Neural crest cell (in vitro differentiated cells): ENCODE results near the gene MYL2. TPM values are rescaled to one million over a fixed set of nuclear protein-coding genes. Genes with fewer than 3 reads are reported as not detected.
A peak's percentile ranks its signal among the peaks of the same experiment; 100 is the strongest.

Experiments
- DNase-seq: peaks from one replicate; pipeline ENCODE4 v3.0.0; 2021; ENCODE audit warnings: low read depth, mixed read lengths, low spot score
- H3K27ac Mint-ChIP-seq: one replicate; pipeline ENCODE4 v1.8.0; 2021; ENCODE audit warnings: mild to moderate bottlenecking, mixed read lengths; ENCODE audit not compliant: unreplicated experiment
- H3K27me3 Mint-ChIP-seq: 2 replicates; pipeline ENCODE4 v1.8.0; 2021; ENCODE audit warnings: low read depth, mild to moderate bottlenecking, mixed read lengths
- H3K36me3 Mint-ChIP-seq: 2 replicates; pipeline ENCODE4 v1.8.0; 2021; ENCODE audit warnings: low read depth, mild to moderate bottlenecking, mixed read lengths
- H3K4me1 Mint-ChIP-seq: 2 replicates; pipeline ENCODE4 v1.8.0; 2021; ENCODE audit warnings: mixed read lengths
- H3K4me3 Mint-ChIP-seq: one replicate; pipeline ENCODE4 v1.8.0; 2021; ENCODE audit warnings: mild to moderate bottlenecking, mixed read lengths
- H3K9me3 Mint-ChIP-seq: 2 replicates; pipeline ENCODE4 v1.8.0; 2021; ENCODE audit warnings: mixed read lengths
- total RNA-seq: library from RNA; stranded (reverse); gene quantifications from 2 replicates; pipeline ENCODE4 v1.2.1, GENCODE V29; 2021
- TF ChIP-seq, protein P1 (sequence below): fragments of 200-600 bp; sonication (generic); conservative IDR thresholded peaks from 2 replicates; pipeline ENCODE4 v1.5.0; 2021; ENCODE audit warnings: antibody characterized with exemption, mild to moderate bottlenecking

Gene MYL2
- total RNA-seq, 1 donor from 2014 or later = not detected

DNA sequence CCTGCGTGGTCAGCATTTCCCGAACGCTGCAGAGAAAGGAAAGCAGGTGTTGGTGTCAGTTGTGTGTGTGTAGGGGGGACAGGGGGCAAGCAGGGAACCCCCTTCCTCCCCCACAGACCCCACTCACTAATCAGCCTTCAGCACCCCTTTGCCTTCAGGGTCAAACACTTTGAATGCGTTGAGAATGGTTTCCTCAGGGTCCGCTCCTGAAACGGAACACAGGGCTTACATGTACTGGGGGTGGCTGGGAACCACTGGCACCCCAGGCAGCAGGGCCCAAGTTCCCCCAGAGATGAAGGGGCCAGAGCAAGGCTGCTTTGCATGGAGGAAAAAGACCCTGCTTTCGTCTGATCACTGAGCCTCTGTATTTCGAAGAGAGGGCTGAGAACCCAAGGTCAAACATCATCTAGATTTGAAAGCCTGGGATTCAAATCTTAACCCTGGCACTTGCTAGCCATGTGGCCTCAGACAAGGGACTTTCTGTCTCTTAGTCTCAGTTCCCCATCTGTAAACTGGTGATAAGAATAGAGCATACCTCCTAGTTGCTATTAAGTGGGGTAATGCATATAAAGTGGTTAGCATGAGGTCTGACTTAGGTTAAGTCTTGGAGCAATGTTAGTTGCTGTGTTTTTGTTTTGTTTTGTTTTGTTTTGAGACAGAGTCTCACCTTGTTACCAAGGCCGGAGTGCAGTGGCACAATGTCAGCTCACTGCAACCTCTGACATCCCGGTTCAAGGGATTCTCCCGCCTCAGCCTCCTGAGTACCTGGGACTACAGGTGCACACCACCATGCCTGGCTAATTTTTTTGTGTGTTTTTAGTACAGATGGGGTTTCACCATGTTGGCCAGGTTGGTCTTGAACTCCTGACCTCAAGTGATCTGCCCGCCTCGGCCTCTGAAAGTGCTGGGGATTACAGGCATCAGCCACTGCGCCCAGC, 7.0 kb downstream of the MYL2 start:
- Mint-ChIP-seq H3K36me3 (no peaks in the 10 kb centered on the region), H3K27me3 (peaks cover 12% of the 10 kb centered on the region), H3K4me3 (no peak overlapping the region), H3K27ac (peak overlapping the region; percentile 43), H3K4me1 (no peaks in the 10 kb centered on the region), H3K9me3 (no peaks in the 10 kb centered on the region)
- no peak for DNase-seq
- TF ChIP-seq, protein P1, sequence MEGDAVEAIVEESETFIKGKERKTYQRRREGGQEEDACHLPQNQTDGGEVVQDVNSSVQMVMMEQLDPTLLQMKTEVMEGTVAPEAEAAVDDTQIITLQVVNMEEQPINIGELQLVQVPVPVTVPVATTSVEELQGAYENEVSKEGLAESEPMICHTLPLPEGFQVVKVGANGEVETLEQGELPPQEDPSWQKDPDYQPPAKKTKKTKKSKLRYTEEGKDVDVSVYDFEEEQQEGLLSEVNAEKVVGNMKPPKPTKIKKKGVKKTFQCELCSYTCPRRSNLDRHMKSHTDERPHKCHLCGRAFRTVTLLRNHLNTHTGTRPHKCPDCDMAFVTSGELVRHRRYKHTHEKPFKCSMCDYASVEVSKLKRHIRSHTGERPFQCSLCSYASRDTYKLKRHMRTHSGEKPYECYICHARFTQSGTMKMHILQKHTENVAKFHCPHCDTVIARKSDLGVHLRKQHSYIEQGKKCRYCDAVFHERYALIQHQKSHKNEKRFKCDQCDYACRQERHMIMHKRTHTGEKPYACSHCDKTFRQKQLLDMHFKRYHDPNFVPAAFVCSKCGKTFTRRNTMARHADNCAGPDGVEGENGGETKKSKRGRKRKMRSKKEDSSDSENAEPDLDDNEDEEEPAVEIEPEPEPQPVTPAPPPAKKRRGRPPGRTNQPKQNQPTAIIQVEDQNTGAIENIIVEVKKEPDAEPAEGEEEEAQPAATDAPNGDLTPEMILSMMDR = no peak

DNA sequence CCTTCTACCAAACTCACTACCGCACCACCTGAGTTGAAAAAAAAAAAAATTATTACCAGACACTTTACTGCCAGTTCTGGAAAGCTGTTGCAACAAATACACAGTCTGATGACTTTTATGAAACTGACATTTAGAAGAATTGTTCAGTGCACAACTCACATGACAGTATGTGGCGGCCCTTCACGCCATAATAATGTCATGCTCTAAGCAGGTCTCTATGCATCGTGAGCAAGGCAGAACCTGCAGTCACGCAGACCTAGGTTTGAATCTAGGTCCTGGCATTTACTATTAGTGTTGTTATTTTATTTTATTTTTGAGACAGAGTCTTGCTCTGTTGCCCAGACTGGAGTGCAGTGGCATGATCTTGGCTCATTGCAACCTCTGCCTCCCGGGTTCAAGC, 8.1 kb downstream of the MYL2 start:
- Mint-ChIP-seq H3K27me3 (peaks cover 8% of the 10 kb centered on the region), H3K9me3 (no peaks in the 10 kb centered on the region), H3K27ac (no peak overlapping the region), H3K36me3 (no peaks in the 10 kb centered on the region), H3K4me1 (peaks cover 6% of the 10 kb centered on the region), H3K4me3 (no peak overlapping the region)
- DNase-seq = no peak
- TF ChIP-seq, protein P1 = no peak

DNA sequence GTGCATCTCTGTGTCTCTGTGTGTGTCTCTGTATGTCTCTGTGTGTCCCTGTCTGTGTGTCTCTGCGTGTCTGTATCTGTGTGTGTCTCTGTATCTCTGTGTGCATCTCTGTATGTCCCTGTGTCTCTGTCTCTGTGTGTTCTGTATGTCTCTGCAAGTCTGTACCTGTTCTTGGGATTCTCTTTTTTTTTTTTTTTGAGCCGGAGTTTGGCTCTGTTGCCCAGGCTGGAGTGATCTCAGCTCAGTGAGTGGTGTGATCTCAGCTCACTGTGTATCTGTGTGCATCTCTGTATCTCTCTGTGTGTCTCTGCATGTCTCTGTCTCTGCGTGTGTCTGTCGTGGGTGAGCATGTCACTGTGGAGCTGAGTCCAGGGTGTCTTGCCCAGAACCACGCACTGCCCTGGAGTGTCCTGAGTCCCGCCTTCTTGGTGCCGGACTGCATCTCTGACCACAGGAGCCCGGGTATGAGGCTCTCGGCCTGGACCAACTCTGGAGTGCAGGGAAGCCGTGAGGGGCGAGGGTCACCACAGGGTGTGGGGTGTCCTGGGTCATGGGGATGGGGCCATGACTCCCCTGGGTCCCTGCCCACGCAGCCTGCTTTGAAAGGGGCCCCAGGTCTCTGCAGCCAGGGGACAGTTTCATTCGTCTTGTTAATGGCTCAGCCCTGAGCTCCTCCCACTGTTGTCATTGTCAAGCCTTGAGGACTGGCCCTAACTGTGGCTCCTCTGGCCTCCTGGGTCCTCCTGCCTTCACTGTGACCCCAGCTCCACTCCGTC, 11.8 kb downstream of the MYL2 start:
- Mint-ChIP-seq H3K27ac (no peak overlapping the region), H3K4me1 (peaks cover 6% of the 10 kb centered on the region), H3K9me3 (peaks cover 3% of the 10 kb centered on the region), H3K36me3 (no peaks in the 10 kb centered on the region), H3K27me3 (peaks cover 10% of the 10 kb centered on the region), H3K4me3 (no peak overlapping the region)
- TF ChIP-seq, protein P1 = no peak
- no peak for DNase-seq

DNA sequence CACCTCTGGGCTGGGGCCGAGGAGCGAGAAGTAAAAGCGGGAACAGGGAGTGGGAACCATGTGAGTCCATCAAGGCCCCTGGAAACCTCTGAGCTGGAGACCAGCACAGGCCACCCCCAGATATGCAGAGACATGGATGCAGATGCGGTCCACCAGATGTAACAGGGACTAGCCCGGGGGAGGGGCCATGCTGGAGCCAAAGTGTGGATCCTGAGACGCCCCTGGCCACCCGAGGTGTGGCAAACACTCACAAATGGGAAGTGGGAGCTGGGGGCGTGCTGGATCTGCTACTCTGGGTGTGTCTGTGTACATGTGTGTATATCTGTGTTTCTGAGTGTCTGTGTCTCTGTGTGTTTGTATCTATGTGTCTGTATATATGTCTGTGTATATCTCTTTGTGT, 12.8 kb downstream of the MYL2 start:
- DNase-seq = no peak
- H3K4me3 Mint-ChIP-seq = no peak overlapping the region
- H3K36me3 Mint-ChIP-seq = no peaks in the 10 kb centered on the region
- TF ChIP-seq, protein P1 = no peak
- no peak overlapping the region for H3K27ac Mint-ChIP-seq
- peaks cover 6% of the 10 kb centered on the region for H3K4me1 Mint-ChIP-seq
- peaks cover 3% of the 10 kb centered on the region for H3K9me3 Mint-ChIP-seq
- H3K27me3 Mint-ChIP-seq = peaks cover 13% of the 10 kb centered on the region

DNA sequence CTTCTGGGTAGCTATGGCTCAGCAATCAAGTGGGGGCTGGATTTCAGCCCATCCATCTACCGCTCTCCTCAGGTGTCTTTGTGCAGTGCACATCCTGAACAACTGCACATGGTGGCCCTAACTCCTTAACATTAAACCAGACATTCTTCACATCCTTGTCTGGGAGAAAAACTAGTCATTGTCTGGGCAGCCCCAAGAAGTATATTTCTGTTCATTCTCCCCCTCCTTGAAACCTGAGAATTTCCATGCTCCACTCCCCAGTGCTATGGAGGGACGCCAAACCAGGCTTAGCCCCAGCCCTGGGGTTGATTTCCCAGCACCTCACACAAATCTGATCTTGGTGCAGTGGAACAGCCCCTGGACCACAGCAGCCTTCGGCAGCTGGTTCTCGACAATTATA, 13.4 kb downstream of the MYL2 start:
- H3K9me3 Mint-ChIP-seq = peaks cover 3% of the 10 kb centered on the region
- DNase-seq = no peak
- H3K27ac Mint-ChIP-seq = peak overlapping the region; percentile 67
- H3K36me3 Mint-ChIP-seq = no peaks in the 10 kb centered on the region
- peaks cover 15% of the 10 kb centered on the region for H3K27me3 Mint-ChIP-seq
- peaks cover 6% of the 10 kb centered on the region for H3K4me1 Mint-ChIP-seq
- no peak overlapping the region for H3K4me3 Mint-ChIP-seq
- TF ChIP-seq, protein P1 = no peak
